Measurements from ENCODE around the gene ARHGEF28.
A peak's percentile ranks its signal among the peaks of the same experiment; 100 is the strongest.

ARHGEF28 gene

DNA sequence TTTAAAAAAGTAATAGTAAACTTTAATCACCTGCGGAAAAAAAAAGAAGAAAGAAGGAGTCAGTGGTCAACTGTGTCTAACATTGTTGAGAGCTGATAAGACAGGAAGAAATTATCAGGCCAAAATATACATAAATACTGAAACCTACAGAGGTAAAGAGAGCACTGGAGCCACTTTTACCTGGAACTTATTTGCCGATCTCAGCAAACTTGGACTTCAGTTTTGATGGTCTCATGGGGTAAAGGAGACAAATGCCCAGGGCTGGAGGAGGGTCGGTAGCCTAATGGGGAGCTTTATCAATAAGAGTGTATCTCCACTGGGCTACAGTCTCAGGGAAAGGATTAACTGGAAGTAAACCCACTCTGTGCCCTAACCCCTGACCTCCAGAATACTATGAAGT is 26.6 kb upstream of the ARHGEF28 start:
- no peak overlapping the region for H3K27ac ChIP-seq (ENCODE audit: low read depth, low read length)
- H3K9ac ChIP-seq (ENCODE audit: low read length in 5 of 5) = no peak overlapping the region
- no peaks in the 10 kb centered on the region for H3K4me1 ChIP-seq (ENCODE audit: control insufficient read depth in 5 of 5, insufficient read depth in 5 of 5, low read length in 5 of 5)
- no peaks in the 10 kb centered on the region for H3K27me3 ChIP-seq (ENCODE audit: control insufficient read depth in 5 of 5, insufficient read depth in 4 of 5, low read length in 5 of 5)
- no peak overlapping the region for H3K4me3 ChIP-seq (ENCODE audit: low read depth in 1 of 5, low read length in 5 of 5)
- H3K36me3 ChIP-seq (ENCODE audit: control insufficient read depth in 5 of 5, insufficient read depth in 5 of 5, low read length in 5 of 5) = no peaks in the 10 kb centered on the region
- H3K9me3 ChIP-seq (ENCODE audit: control insufficient read depth in 5 of 5, low read length in 5 of 5) = peaks cover 0 to 9% (median 4%) of the 10 kb centered on the region in 5 donors

DNA sequence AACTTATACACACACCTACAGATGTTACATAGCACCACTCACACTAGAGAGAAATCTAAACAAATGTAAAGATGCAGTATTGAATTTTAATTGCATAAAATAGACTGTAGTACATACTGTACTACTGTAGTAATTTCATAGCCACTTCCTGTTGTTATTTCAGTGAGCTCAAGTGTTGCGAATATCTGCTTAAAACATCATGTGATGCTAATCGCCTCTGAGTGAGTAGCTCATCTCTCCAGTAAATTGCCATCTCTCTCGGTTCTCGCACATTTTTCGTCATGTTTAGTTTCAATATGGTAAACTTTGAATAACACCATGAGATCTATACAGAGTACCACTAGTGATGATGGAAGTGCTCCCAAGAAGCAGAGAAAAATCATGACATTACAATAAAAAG is 22.0 kb upstream of the ARHGEF28 start:
- Histone ChIP-seq H3K36me3 (ENCODE audit: control insufficient read depth in 5 of 5, insufficient read depth in 5 of 5, low read length in 5 of 5) (no peaks in the 10 kb centered on the region), H3K9ac (ENCODE audit: low read length in 5 of 5) (no peak overlapping the region), H3K4me3 (ENCODE audit: low read depth in 1 of 5, low read length in 5 of 5) (no peak overlapping the region), H3K9me3 (ENCODE audit: control insufficient read depth in 5 of 5, low read length in 5 of 5) (peaks cover 0 to 9% (median 4%) of the 10 kb centered on the region in 5 donors), H3K4me1 (ENCODE audit: control insufficient read depth in 5 of 5, insufficient read depth in 5 of 5, low read length in 5 of 5) (peaks cover 0 to 3% (median 0%) of the 10 kb centered on the region in 5 donors), H3K27ac (ENCODE audit: low read depth, low read length) (no peak overlapping the region), H3K27me3 (ENCODE audit: control insufficient read depth in 5 of 5, insufficient read depth in 4 of 5, low read length in 5 of 5) (no peaks in the 10 kb centered on the region)

DNA sequence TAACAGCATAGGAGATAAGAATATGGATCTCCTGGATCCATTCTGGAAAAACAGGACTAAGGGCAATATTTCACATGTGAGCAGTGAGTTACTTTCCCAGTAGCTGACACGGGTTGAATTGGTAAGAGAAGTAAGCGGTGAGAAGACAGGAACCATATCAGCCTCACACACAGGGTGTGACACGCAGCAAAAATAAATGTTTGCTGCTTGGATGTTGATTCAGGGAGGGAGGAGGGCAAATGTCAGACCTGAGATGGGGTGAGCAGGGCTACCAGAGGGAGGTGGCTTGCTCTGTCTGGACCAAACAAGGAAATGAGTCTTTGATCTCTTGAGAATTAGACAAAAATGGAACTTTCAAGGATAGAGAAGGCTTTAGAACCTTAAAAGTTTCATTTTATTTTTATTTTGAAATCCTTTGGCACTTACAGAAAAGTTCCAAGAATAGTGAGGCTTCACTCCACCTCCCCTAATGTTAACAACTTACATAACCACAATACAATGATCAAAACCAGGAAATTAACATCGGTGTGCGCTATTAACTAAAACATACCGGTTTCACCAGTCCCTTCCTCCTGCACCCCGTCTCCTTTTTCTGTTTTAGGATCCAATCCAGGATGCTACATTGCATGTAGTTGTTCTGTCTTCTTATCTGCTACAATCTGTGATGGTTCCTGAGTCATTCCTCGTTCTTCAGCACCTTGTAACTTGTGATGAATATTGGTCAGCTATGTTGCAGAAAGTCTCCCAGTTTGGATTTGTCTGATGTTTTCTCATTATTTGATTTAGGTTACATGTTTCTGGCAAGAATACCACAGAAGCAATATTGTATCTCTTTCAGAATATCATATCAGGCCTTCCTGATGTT is 20.5 kb upstream of the ARHGEF28 start:
- Histone ChIP-seq H3K9me3 (ENCODE audit: control insufficient read depth in 5 of 5, low read length in 5 of 5) (peaks cover 0 to 9% (median 4%) of the 10 kb centered on the region in 5 donors), H3K9ac (ENCODE audit: low read length in 5 of 5) (no peak overlapping the region), H3K27ac (ENCODE audit: low read depth, low read length) (no peak overlapping the region)

DNA sequence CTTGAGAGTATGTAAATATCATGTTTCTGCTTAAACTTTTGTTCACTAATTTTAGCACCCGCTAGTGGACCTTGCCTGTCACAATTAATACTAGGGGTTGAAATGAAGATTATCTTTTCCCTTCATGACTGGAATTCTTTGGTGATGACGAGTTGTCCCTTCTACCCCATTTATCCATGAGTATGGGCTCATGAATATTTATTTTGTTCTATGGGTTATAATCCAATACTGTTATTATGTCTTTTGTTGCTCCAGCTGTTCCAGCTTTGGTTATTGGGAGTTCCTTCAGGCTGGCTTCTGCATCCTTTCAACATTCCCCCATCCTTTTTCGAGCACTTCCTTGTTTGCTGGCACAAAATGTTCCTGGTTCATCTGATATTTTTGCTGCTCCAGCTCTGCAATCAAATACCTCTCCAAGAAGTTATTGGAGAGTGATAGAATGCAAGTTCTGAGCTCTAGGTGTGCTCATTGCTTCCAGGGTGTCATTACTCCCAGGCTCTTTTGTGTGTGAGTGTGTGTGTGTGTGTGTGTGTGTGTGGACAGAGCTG is 19.7 kb upstream of the ARHGEF28 start:
- Histone ChIP-seq H3K4me1 (ENCODE audit: control insufficient read depth in 5 of 5, insufficient read depth in 5 of 5, low read length in 5 of 5) (peaks cover 0 to 3% (median 0%) of the 10 kb centered on the region in 5 donors), H3K36me3 (ENCODE audit: control insufficient read depth in 5 of 5, insufficient read depth in 5 of 5, low read length in 5 of 5) (no peaks in the 10 kb centered on the region), H3K27ac (ENCODE audit: low read depth, low read length) (no peak overlapping the region), H3K9me3 (ENCODE audit: control insufficient read depth in 5 of 5, low read length in 5 of 5) (peaks cover 0 to 9% (median 4%) of the 10 kb centered on the region in 5 donors), H3K4me3 (ENCODE audit: low read depth in 1 of 5, low read length in 5 of 5) (no peak overlapping the region), H3K27me3 (ENCODE audit: control insufficient read depth in 5 of 5, insufficient read depth in 4 of 5, low read length in 5 of 5) (no peaks in the 10 kb centered on the region), H3K9ac (ENCODE audit: low read length in 5 of 5) (no peak overlapping the region)

More for the DNA sequence above, 20.5 kb upstream of the ARHGEF28 start:
- Histone ChIP-seq H3K4me1 (ENCODE audit: control insufficient read depth in 5 of 5, insufficient read depth in 5 of 5, low read length in 5 of 5) (peaks cover 0 to 3% (median 0%) of the 10 kb centered on the region in 5 donors), H3K27me3 (ENCODE audit: control insufficient read depth in 5 of 5, insufficient read depth in 4 of 5, low read length in 5 of 5) (no peaks in the 10 kb centered on the region), H3K36me3 (ENCODE audit: control insufficient read depth in 5 of 5, insufficient read depth in 5 of 5, low read length in 5 of 5) (no peaks in the 10 kb centered on the region), H3K4me3 (ENCODE audit: low read depth in 1 of 5, low read length in 5 of 5) (no peak overlapping the region)

DNA sequence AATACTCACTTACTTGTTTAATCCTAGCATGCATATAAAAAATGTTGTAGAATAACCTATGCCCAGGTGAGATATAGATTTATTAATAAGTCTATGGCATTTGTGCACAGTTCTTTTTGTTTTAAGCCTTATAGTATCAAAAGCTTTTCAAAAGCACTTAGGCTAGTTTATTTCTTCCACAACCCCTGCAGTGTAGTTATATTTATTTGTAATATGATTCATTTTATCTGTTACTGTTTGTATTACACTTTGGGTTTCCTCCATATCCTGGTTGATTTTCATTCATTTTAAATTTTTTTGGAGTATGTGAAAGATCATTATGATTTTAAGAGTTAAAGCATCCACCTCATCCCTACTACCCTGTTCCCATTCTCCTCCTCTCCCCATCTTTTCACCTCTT is 18.8 kb upstream of the ARHGEF28 start:
- Histone ChIP-seq H3K36me3 (ENCODE audit: control insufficient read depth in 5 of 5, insufficient read depth in 5 of 5, low read length in 5 of 5) (no peaks in the 10 kb centered on the region), H3K4me3 (ENCODE audit: low read depth in 1 of 5, low read length in 5 of 5) (no peak overlapping the region), H3K27ac (ENCODE audit: low read depth, low read length) (no peak overlapping the region), H3K9ac (ENCODE audit: low read length in 5 of 5) (no peak overlapping the region), H3K27me3 (ENCODE audit: control insufficient read depth in 5 of 5, insufficient read depth in 4 of 5, low read length in 5 of 5) (no peaks in the 10 kb centered on the region), H3K4me1 (ENCODE audit: control insufficient read depth in 5 of 5, insufficient read depth in 5 of 5, low read length in 5 of 5) (peaks cover 0 to 3% (median 0%) of the 10 kb centered on the region in 5 donors), H3K9me3 (ENCODE audit: control insufficient read depth in 5 of 5, low read length in 5 of 5) (peaks cover 0 to 4% (median 0%) of the 10 kb centered on the region in 5 donors)

DNA sequence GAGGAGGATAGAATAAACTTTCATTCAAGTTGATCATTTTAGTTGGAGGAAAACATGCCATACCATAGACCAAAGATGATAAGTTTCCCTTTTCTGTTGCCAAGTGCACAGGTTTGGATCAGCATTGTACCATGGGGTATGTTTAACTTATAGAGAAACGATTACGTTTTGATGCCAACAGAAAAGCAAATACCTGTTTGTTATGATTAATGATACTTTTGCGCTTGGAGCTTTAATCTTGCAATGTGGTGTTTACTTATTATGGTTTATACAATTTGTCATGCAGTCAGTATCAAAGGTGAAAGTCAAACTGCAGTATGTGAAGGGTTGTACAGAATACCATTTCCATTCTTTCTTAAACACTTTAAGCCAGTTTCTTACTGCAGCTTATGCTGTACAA is 13.2 kb upstream of the ARHGEF28 start:
- no peak overlapping the region for H3K4me3 ChIP-seq (ENCODE audit: low read depth in 1 of 5, low read length in 5 of 5)
- H3K27ac ChIP-seq (ENCODE audit: low read depth, low read length) = no peak overlapping the region
- H3K4me1 ChIP-seq (ENCODE audit: control insufficient read depth in 5 of 5, insufficient read depth in 5 of 5, low read length in 5 of 5) = no peaks in the 10 kb centered on the region

DNA sequence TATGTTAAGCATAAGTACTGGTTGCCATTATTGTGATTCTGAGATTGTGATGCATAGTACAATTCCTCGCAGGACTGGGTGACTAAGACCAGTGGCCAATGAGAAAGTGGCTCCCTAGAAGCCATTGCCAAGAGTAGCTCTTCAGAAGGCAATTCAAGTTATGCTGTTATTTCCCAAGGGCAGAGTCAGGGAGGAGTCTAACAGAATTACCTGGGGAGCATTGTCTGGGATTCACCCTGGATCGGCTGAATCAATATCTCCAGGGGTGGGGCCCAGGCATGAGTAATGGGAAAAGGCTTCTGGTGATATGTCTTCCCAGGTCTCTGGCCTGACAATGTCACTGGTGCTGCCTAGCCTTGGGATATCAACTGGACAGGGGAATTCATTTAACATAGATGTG is 10.9 kb upstream of the ARHGEF28 start:
- Histone ChIP-seq H3K9ac (ENCODE audit: low read length in 5 of 5) (no peak overlapping the region), H3K4me1 (ENCODE audit: control insufficient read depth in 5 of 5, insufficient read depth in 5 of 5, low read length in 5 of 5) (no peaks in the 10 kb centered on the region), H3K9me3 (ENCODE audit: control insufficient read depth in 5 of 5, low read length in 5 of 5) (no peaks in the 10 kb centered on the region), H3K27me3 (ENCODE audit: control insufficient read depth in 5 of 5, insufficient read depth in 4 of 5, low read length in 5 of 5) (no peaks in the 10 kb centered on the region), H3K36me3 (ENCODE audit: control insufficient read depth in 5 of 5, insufficient read depth in 5 of 5, low read length in 5 of 5) (no peaks in the 10 kb centered on the region), H3K4me3 (ENCODE audit: low read depth in 1 of 5, low read length in 5 of 5) (no peak overlapping the region), H3K27ac (ENCODE audit: low read depth, low read length) (no peak overlapping the region)

More for the DNA sequence above, 13.2 kb upstream of the ARHGEF28 start:
- Histone ChIP-seq H3K9me3 (ENCODE audit: control insufficient read depth in 5 of 5, low read length in 5 of 5) (no peaks in the 10 kb centered on the region), H3K9ac (ENCODE audit: low read length in 5 of 5) (no peak overlapping the region), H3K36me3 (ENCODE audit: control insufficient read depth in 5 of 5, insufficient read depth in 5 of 5, low read length in 5 of 5) (no peaks in the 10 kb centered on the region), H3K27me3 (ENCODE audit: control insufficient read depth in 5 of 5, insufficient read depth in 4 of 5, low read length in 5 of 5) (no peaks in the 10 kb centered on the region)

DNA sequence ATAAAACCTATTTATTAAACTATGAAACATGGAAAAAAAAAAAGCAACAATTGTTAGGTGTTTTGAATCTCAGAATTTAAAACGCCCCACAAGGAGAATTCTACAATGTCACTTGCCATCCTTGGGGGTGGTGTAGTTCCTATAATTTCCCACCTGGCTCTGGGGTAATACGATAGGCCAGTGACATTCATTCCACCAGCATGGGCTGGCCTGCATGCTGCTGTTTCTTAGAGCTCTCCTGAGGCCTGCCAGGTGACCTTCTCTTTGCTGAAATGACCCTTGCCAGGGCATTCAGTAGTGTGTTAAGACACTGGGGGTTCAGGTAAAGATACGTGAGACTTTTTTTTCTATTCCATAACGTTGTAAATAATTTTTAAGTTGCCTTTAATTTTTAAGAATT is 10.0 kb upstream of the ARHGEF28 start:
- H3K36me3 ChIP-seq (ENCODE audit: control insufficient read depth in 5 of 5, insufficient read depth in 5 of 5, low read length in 5 of 5) = no peaks in the 10 kb centered on the region
- no peak overlapping the region for H3K27ac ChIP-seq (ENCODE audit: low read depth, low read length)
- no peak overlapping the region for H3K9ac ChIP-seq (ENCODE audit: low read length in 5 of 5)
- H3K4me1 ChIP-seq (ENCODE audit: control insufficient read depth in 5 of 5, insufficient read depth in 5 of 5, low read length in 5 of 5) = no peaks in the 10 kb centered on the region
- no peaks in the 10 kb centered on the region for H3K27me3 ChIP-seq (ENCODE audit: control insufficient read depth in 5 of 5, insufficient read depth in 4 of 5, low read length in 5 of 5)
- no peaks in the 10 kb centered on the region for H3K9me3 ChIP-seq (ENCODE audit: control insufficient read depth in 5 of 5, low read length in 5 of 5)
- no peak overlapping the region for H3K4me3 ChIP-seq (ENCODE audit: low read depth in 1 of 5, low read length in 5 of 5)

DNA sequence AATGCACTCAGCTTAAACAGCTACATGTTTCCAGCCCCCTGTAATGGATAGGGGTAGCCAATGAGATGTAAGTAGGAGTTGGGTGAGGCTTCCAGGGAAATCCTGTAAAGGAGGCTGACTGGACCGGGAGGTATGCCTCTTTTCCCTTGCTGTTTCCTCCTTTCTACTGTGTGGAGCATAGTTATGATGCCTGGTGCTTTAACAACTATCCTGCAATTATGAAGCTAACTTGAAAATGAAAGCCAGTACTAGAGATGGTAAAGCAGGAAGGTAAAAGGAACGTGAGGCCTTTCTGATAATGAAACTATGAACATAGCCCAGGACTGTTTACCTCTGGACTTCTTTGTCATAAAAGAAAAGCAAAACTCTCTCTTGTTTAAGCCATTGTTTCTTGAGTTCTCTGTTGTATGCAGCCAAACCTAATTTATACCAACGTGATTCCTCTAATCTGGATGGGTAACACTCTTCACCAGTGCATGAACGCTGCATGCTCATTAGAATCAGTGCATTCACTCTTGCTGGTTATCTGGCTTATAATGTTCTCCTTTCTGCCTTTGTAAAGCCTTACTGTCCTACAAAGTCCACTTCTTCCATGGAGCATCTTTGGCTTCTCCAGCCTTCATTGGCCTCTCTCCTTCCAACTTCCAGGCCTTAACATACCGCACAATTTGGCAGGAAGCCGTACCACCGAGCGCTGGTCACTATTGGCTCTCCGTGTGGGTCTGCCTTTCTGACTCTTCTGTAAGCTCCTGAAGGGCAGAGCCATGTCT is 8.3 kb upstream of the ARHGEF28 start:
- H3K9ac ChIP-seq (ENCODE audit: low read length in 5 of 5) = no peak overlapping the region
- peak overlapping the region in 1 of 5 donors; percentile 15 for H3K4me3 ChIP-seq (ENCODE audit: low read depth in 1 of 5, low read length in 5 of 5)
- H3K27me3 ChIP-seq (ENCODE audit: control insufficient read depth in 5 of 5, insufficient read depth in 4 of 5, low read length in 5 of 5) = no peaks in the 10 kb centered on the region
- no peaks in the 10 kb centered on the region for H3K36me3 ChIP-seq (ENCODE audit: control insufficient read depth in 5 of 5, insufficient read depth in 5 of 5, low read length in 5 of 5)
- no peak overlapping the region for H3K27ac ChIP-seq (ENCODE audit: low read depth, low read length)
- no peaks in the 10 kb centered on the region for H3K9me3 ChIP-seq (ENCODE audit: control insufficient read depth in 5 of 5, low read length in 5 of 5)
- no peaks in the 10 kb centered on the region for H3K4me1 ChIP-seq (ENCODE audit: control insufficient read depth in 5 of 5, insufficient read depth in 5 of 5, low read length in 5 of 5)

All from subcutaneous abdominal adipose tissue (tissue), 5 donors.